Tibial artery (tissue), 4 donors: Measurements from ENCODE around the gene MXD4.

Experiments used
- DNase-seq, 2 donors: peaks; one replicate each; pipeline ENCODE4 v3.0.0-alpha.2; 2019
- H3K27ac ChIP-seq, 2 donors: fragments of 200-600 bp; sonication (generic) in 1 of 2; 1 replicate in 1 of 2; 2 replicates in 1 of 2; pipeline ENCODE4 v1.5.1; 2018 to 2019; ENCODE audit warnings: mild to moderate bottlenecking in 1 of 2
- H3K27me3 ChIP-seq, 2 donors: fragments of 200-600 bp; sonication (generic) in 1 of 2; one replicate each; pipeline versions ENCODE4 v1.5.1 to v1.6.0; 2016 to 2019
- H3K36me3 ChIP-seq, 3 donors: fragments of 200-600 bp; sonication (generic) in 2 of 3; one replicate each; pipeline ENCODE4 v1.5.1; 2016 to 2019; ENCODE audit warnings: mild to moderate bottlenecking in 2 of 3
- H3K4me1 ChIP-seq, 4 donors: fragments of 200-600 bp; sonication (generic) in 2 of 4; 1 replicate in 3 of 4; 2 replicates in 1 of 4; pipeline ENCODE4 v1.5.1; 2016 to 2019
- H3K4me3 ChIP-seq, 2 donors: fragments of 200-600 bp; sonication (generic) in 1 of 2; 1 replicate in 1 of 2; 2 replicates in 1 of 2; pipeline ENCODE4 v1.5.1; 2018 to 2019; ENCODE audit warnings: mild to moderate bottlenecking in 2 of 2
- H3K9me3 ChIP-seq, 3 donors: fragments of 200-600 bp; sonication (generic) in 1 of 3; one replicate each; pipeline ENCODE4 v1.5.1; 2016 to 2019
- intact Hi-C: fragments of 100-400 bp; cut with DNase I; formaldehyde crosslinking; loops from one replicate; pipeline ENCODE4 v1.15.0; 2023; ENCODE audit warnings: low total_unique reads
- TF ChIP-seq, protein P1 (sequence below), 2 experiments: fragments of 200-600 bp in 1 of 2; fragments of 450-650 bp in 1 of 2; IDR thresholded peaks; one replicate each; pipeline ENCODE4 v1.5.1; 2017 to 2019; ENCODE audit warnings: antibody characterized with exemption in 2 of 2, mild to moderate bottlenecking in 1 of 2, moderate library complexity in 1 of 2

The MXD4 gene

DNA sequence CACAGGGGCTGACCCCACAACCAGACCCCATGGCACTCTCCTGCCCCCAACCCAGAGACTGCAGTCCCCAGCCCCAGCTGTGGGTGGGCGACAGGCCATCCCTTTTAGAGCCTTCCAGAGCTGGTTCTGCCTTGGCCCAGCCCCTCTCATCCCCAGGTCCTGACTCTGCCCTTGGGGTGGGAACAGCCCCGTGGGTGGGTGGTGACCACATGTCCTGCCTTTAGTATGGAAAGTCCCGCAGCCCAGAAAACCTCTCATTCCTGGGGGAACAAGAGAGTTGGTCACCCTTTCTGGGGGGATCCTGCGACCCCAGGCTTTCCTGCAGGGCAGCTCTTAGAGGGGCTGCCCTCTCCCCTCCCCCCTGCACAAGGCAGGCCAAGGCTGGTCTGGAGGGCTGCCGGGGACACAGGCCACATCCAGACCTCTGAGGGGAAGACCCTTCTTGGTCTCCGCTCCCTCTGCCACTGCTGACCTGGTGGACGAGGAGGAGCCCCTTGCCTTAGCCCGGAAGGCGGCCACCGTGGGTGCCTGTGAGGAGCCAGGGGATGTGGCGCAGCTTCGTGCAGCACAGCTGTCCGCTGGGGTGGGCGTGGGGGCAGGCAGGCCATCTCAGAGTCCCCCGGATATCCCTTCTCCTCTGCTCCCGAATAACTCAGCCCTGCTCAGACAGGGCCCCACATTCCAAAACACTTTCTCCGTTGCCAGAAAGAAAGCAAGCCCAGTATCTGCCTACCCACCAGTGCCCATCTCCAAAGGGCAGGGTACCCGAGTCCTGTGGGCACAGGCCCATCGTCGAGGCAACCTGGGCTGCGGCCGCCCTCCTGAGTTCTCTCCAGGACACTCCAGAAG is 6.7 kb upstream of the MXD4 start:
- Histone ChIP-seq H3K27ac (no peak overlapping the region), H3K27me3 (no peaks in the 10 kb centered on the region), H3K36me3 (peaks cover 0 to 15% (median 0%) of the 10 kb centered on the region in 3 donors), H3K9me3 (no peaks in the 10 kb centered on the region), H3K4me1 (peaks cover 0 to 32% (median 15%) of the 10 kb centered on the region in 4 donors), H3K4me3 (no peak overlapping the region)
- intact Hi-C loops = loop anchor here (10.0 kb wide), 1 partner anchor 264 kb away; the partner anchor contains the start of gene NELFA
- DNase-seq = no peak
- TF ChIP-seq, protein P1, sequence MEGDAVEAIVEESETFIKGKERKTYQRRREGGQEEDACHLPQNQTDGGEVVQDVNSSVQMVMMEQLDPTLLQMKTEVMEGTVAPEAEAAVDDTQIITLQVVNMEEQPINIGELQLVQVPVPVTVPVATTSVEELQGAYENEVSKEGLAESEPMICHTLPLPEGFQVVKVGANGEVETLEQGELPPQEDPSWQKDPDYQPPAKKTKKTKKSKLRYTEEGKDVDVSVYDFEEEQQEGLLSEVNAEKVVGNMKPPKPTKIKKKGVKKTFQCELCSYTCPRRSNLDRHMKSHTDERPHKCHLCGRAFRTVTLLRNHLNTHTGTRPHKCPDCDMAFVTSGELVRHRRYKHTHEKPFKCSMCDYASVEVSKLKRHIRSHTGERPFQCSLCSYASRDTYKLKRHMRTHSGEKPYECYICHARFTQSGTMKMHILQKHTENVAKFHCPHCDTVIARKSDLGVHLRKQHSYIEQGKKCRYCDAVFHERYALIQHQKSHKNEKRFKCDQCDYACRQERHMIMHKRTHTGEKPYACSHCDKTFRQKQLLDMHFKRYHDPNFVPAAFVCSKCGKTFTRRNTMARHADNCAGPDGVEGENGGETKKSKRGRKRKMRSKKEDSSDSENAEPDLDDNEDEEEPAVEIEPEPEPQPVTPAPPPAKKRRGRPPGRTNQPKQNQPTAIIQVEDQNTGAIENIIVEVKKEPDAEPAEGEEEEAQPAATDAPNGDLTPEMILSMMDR (IDR thresholded peaks at IDR 0.05) = no peak

DNA sequence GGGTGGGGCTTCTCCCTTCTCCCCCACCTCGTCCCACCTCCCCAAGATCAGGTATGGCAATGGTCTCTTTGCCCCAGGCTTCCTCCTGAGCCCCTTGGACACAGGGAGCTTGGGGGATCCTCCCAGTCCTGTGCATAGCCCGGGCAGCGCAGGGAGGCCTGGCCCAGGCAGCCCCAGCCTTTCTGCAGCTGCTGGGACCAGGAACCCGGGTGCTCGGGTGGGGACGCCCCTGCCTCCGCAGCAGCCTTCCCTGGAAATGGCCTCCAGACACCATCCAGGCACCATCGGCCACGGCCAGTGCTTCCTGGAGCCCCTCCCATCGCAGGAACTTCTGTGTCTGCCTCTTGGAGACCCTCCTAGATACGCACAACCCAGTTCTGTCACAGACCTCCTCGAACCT is 5.9 kb upstream of the MXD4 start:
- peaks cover 0 to 8% (median 0%) of the 10 kb centered on the region in 3 donors for H3K36me3 ChIP-seq
- DNase-seq = no peak
- no peak overlapping the region for H3K27ac ChIP-seq
- peaks cover 0 to 40% (median 19%) of the 10 kb centered on the region in 4 donors for H3K4me1 ChIP-seq
- H3K27me3 ChIP-seq = no peaks in the 10 kb centered on the region
- TF ChIP-seq, protein P1 (IDR thresholded peaks at IDR 0.05) = no peak
- intact Hi-C loops = loop anchor here (10.0 kb wide), 1 partner anchor 263 kb away; the partner anchor contains the start of gene NELFA
- H3K9me3 ChIP-seq = no peaks in the 10 kb centered on the region
- H3K4me3 ChIP-seq = no peak overlapping the region

DNA sequence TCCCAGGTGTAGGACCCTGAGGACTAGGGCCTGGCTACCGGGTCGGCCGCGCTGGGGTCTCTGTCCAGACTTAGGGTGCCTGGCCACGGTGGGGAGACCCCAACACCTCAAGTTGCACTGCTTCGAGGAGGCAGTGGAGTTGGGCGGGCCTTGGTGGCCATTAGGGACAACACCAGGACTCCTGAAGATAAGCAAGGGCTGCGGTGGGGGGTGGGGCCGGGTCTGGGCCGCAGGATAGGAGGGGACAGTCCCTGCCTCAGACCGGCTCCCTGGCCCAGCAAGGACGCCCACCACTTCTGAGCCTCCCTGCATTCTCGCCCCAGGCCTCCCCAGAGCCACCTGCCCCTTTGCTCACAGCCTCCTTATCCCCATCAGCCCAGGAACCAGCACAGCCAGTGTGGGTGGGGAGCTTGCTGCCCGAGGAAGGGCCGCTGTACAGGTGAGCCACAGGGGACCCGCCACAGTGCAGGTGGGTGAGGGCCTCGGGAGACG is 5.5 kb upstream of the MXD4 start:
- TF ChIP-seq, protein P1 (IDR thresholded peaks at IDR 0.05) = no peak

DNA sequence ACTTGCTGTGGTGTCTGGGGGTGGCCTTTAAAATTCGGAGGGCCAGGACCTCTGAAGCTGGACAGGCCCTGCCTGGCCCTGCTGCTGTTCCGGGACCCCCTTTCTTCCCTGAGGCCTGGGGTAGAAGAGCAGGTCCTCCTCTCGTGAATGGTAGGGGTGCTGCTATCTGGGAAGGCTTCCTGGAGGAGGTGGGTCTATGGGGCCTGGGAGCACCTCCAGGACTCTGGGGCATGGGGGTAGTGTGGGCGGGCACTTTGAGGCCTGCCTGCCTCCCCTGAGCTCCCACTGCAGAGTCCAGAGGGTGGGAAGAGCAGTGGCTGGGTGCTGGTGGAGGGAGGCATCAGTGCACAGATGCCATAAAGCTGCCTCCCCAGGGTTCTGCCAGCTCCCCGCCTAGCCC is 4.9 kb upstream of the MXD4 start:
- intact Hi-C loops = loop anchor here (10.0 kb wide), 1 partner anchor 262 kb away; the partner anchor contains the start of gene NELFA
- Histone ChIP-seq H3K27me3 (peaks cover 0 to 3% of the 10 kb centered on the region in 2 donors), H3K4me3 (no peak overlapping the region), H3K4me1 (peaks cover 0 to 42% (median 21%) of the 10 kb centered on the region in 4 donors), H3K9me3 (no peaks in the 10 kb centered on the region), H3K27ac (peak overlapping the region; percentile 16 to 77), H3K36me3 (peaks cover 0 to 8% (median 0%) of the 10 kb centered on the region in 3 donors)
- TF ChIP-seq, protein P1 (IDR thresholded peaks at IDR 0.05) = no peak
- no peak for DNase-seq

More for the DNA sequence above, 5.5 kb upstream of the MXD4 start:
- H3K4me3 ChIP-seq = no peak overlapping the region
- H3K36me3 ChIP-seq = peaks cover 0 to 8% (median 0%) of the 10 kb centered on the region in 3 donors
- DNase-seq = no peak
- peak overlapping the region in 1 of 2 donors; percentile 77 for H3K27ac ChIP-seq
- intact Hi-C loops = loop anchor here (10.0 kb wide), 1 partner anchor 263 kb away; the partner anchor contains the start of gene NELFA
- no peaks in the 10 kb centered on the region for H3K9me3 ChIP-seq
- no peaks in the 10 kb centered on the region for H3K27me3 ChIP-seq
- peaks cover 0 to 42% (median 21%) of the 10 kb centered on the region in 4 donors for H3K4me1 ChIP-seq

DNA sequence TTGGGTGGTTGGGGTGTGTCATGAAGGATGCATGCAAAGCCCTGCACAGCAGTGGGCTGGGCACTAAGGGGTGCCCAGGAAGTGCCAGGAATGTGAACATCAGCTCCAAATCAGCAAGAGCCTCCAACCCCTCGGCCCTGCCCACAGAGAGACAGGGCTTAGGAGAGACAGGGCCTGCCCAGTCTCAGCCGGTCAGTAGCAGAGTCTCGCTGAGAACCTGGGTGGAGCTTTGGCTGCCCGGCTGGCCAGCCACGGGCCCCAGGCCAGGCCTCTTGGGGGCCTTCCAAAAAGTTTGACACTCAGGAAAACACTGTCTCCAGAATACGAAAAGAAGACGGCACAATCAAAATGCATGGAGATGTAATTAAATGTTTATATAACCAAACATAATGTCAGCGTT is 4.3 kb upstream of the MXD4 start:
- H3K9me3 ChIP-seq = no peaks in the 10 kb centered on the region
- TF ChIP-seq, protein P1 (IDR thresholded peaks at IDR 0.05) = no peak
- H3K27me3 ChIP-seq = peaks cover 0 to 3% of the 10 kb centered on the region in 2 donors
- H3K4me1 ChIP-seq = peaks cover 0 to 42% (median 21%) of the 10 kb centered on the region in 4 donors
- intact Hi-C loops = loop anchor here (10.0 kb wide), 1 partner anchor 261 kb away; the partner anchor contains the start of gene NELFA
- peak; percentile 65 to 89 for DNase-seq
- H3K4me3 ChIP-seq = no peak overlapping the region
- peaks cover 0 to 8% (median 0%) of the 10 kb centered on the region in 3 donors for H3K36me3 ChIP-seq
- H3K27ac ChIP-seq = peak overlapping the region; percentile 59 to 77
